ENCODE results near the gene CACNG6.
"Not testable (repeated sequence)": the region's sequence is repeated elsewhere in the genome, so short reads cannot be mapped to it uniquely, and the experiment has no call there.

The CACNG6 gene

GRCh38 chr19:54009440-54009839 is 18.0 kb downstream of the CACNG6 start:
- no peak for DNase-seq

GRCh38 chr19:54010474-54010873 is 19.0 kb downstream of the CACNG6 start:
- DNase-seq = no peak

GRCh38 chr19:54011507-54012211 is 20.2 kb downstream of the CACNG6 start:
- no peak for DNase-seq

GRCh38 chr19:54013866-54014265 is 22.4 kb downstream of the CACNG6 start:
- no peak for DNase-seq

- no peak for DNase-seq
Measured at GRCh38 chr19:54014920-54015560, 23.6 kb downstream of the CACNG6 start.

- DNase-seq = no peak
Measured at GRCh38 chr19:54017261-54017660, 25.8 kb downstream of the CACNG6 start.

- no peak for DNase-seq
Measured at GRCh38 chr19:54021363-54021762, 29.9 kb downstream of the CACNG6 start.

GRCh38 chr19:54021932-54022331 is 30.5 kb downstream of the CACNG6 start:
- DNase-seq = no peak

GRCh38 chr19:54023191-54023590 is 31.8 kb downstream of the CACNG6 start:
- DNase-seq = peak in 1 of 2 experiments; percentile 32

GRCh38 chr19:54024660-54025059 is 33.2 kb downstream of the CACNG6 start:
- no peak for DNase-seq

- DNase-seq = no peak
Measured at GRCh38 chr19:54026656-54027055, 35.2 kb downstream of the CACNG6 start.

- peak in 1 of 2 experiments; percentile 9 for DNase-seq
Measured at GRCh38 chr19:54029301-54029700, 37.9 kb downstream of the CACNG6 start.

GRCh38 chr19:54029930-54030490 is 38.6 kb downstream of the CACNG6 start:
- DNase-seq = peak; percentile 68 to 77

GRCh38 chr19:54030895-54031586 is 39.6 kb downstream of the CACNG6 start:
- DNase-seq = peak; percentile 68 to 75

- DNase-seq = no peak
Measured at GRCh38 chr19:54035215-54036178, 44.1 kb downstream of the CACNG6 start.

GRCh38 chr19:54036542-54036941 is 45.1 kb downstream of the CACNG6 start:
- DNase-seq = not testable (repeated sequence)

GRCh38 chr19:54040003-54040402 is 48.6 kb downstream of the CACNG6 start:
- no peak for DNase-seq

- no peak for DNase-seq
Measured at GRCh38 chr19:54041969-54042606, 50.7 kb downstream of the CACNG6 start.

- DNase-seq = no peak
Measured at GRCh38 chr19:54042989-54043388, 51.6 kb downstream of the CACNG6 start.

- no peak for DNase-seq
Measured at GRCh38 chr19:54045771-54046170, 54.3 kb downstream of the CACNG6 start.

- no peak for DNase-seq
Measured at GRCh38 chr19:54047616-54048015, 56.2 kb downstream of the CACNG6 start.

Measured in Kasumi-1 (cell line).